ENCODE results near the gene TBCB.
"Not testable (repeated sequence)": the region's sequence is repeated elsewhere in the genome, so short reads cannot be mapped to it uniquely, and the experiment has no call there.

TBCB gene

GRCh38 chr19:36101550-36102327 lies 13.5 kb upstream of the TBCB start:
- DNase-seq (ENCODE audit: low read depth) = no peak

- no peak for DNase-seq (ENCODE audit: low read depth)
Observed at GRCh38 chr19:36103040-36103626, 12.1 kb upstream of the TBCB start.

GRCh38 chr19:36103842-36104552 lies 11.3 kb upstream of the TBCB start:
- DNase-seq (ENCODE audit: low read depth) = no peak

GRCh38 chr19:36106441-36106840 lies 8.8 kb upstream of the TBCB start:
- DNase-seq (ENCODE audit: low read depth) = no peak

- DNase-seq (ENCODE audit: low read depth) = no peak
Observed at GRCh38 chr19:36106991-36107390, 8.3 kb upstream of the TBCB start.

- DNase-seq (ENCODE audit: low read depth) = no peak
Observed at GRCh38 chr19:36108684-36109083, 6.6 kb upstream of the TBCB start.

GRCh38 chr19:36110487-36111199 lies 4.6 kb upstream of the TBCB start, which contains the start of gene OVOL3:
OVOL3 (plus strand) TSS chr19:36111143; CDS start chr19:36111203, 60 bp downstream.
- DNase-seq (ENCODE audit: low read depth) = no peak

GRCh38 chr19:36111200-36111539 lies 4.1 kb upstream of the TBCB start:
- DNase-seq (ENCODE audit: low read depth) = no peak

GRCh38 chr19:36112678-36113077 lies 2.6 kb upstream of the TBCB start:
- DNase-seq (ENCODE audit: low read depth) = no peak

- no peak for DNase-seq (ENCODE audit: low read depth)
Observed at GRCh38 chr19:36113425-36113824, 1.8 kb upstream of the TBCB start.

GRCh38 chr19:36113894-36114720 lies 1.2 kb upstream of the TBCB start:
- DNase-seq (ENCODE audit: low read depth) = no peak

GRCh38 chr19:36114721-36115452 lies 381 bp upstream of the TBCB start, which contains the start of gene POLR2I:
POLR2I (minus strand) TSS chr19:36114875; CDS start chr19:36114856, 19 bp downstream.
- DNase-seq (ENCODE audit: low read depth) = peak; percentile 97

- DNase-seq (ENCODE audit: low read depth) = no peak
Observed at GRCh38 chr19:36116344-36116637, 1.0 kb downstream of the TBCB start.

- DNase-seq (ENCODE audit: low read depth) = no peak
Observed at GRCh38 chr19:36120092-36120983, 5.1 kb downstream of the TBCB start.

- DNase-seq (ENCODE audit: low read depth) = no peak
Observed at GRCh38 chr19:36120984-36121358, 5.7 kb downstream of the TBCB start.

- no peak for DNase-seq (ENCODE audit: low read depth)
Observed at GRCh38 chr19:36121486-36122124, 6.3 kb downstream of the TBCB start.

GRCh38 chr19:36125557-36125956 lies 10.3 kb downstream of the TBCB start:
- no peak for DNase-seq (ENCODE audit: low read depth)

GRCh38 chr19:36128392-36128736 lies 13.1 kb downstream of the TBCB start:
- DNase-seq (ENCODE audit: low read depth) = no peak

- not testable (repeated sequence) for DNase-seq (ENCODE audit: low read depth)
Observed at GRCh38 chr19:36131221-36131620, 16.0 kb downstream of the TBCB start.

GRCh38 chr19:36134867-36135266 lies 19.6 kb downstream of the TBCB start:
- not testable (repeated sequence) for DNase-seq (ENCODE audit: low read depth)
